Stimulated activated CD4-positive, alpha-beta T cell treated with anti-CD3 and anti-CD28 coated beads, Interleukin-1b, Interleukin-23, amount 100 ng/mL, for 24 hours (primary cell): ENCODE measurements around the gene C1orf174.
"Not testable (repeated sequence)": the region's sequence is repeated elsewhere in the genome, so short reads cannot be mapped to it uniquely, and the experiment has no call there.

ENCODE experiments used
- DNase-seq, 4 experiments: peaks; one replicate each; pipeline ENCODE4 v3.0.0-alpha.2; 2020; ENCODE audit warnings: low read depth in 4 of 4, low spot score in 1 of 4

The C1orf174 gene

DNA sequence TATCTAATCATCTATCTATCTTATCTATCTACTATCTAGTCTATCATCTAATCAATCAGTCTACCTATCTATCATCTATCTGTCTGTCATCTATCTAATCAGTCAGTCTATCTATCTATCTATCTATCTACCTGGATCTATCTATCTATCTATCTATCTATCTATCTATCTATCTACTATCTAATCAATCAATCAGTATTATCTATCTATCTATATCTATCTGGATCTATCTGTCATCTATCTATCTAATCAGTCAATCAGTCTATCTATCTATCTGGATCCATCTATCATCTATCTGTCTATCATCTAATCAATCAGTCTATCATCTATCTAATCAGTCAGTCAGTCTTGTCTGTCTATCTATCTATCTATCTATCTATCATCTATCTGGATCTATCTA is 26.9 kb upstream of the C1orf174 start:
- DNase-seq, result no peak

DNA sequence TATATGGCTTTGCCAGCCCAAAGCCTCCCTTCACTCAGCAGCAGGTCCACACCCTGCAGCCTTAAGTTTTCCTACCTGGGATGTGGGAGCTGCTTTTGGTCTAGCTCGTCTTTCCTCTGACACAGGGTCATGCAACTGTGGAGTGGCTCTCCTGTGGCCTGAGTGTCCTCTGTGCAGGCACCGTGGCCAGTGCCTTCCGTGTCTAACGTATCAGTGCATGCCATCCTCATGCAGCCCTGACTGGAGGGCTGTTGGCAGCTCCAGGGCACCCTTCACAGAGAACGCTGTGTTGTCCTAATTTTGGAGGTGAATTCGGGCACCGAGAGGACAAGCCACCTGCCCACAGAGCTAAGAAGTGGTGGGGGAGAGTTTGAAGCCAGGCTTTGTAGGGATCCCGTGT is 25.7 kb upstream of the C1orf174 start:
- no peak for DNase-seq

DNA sequence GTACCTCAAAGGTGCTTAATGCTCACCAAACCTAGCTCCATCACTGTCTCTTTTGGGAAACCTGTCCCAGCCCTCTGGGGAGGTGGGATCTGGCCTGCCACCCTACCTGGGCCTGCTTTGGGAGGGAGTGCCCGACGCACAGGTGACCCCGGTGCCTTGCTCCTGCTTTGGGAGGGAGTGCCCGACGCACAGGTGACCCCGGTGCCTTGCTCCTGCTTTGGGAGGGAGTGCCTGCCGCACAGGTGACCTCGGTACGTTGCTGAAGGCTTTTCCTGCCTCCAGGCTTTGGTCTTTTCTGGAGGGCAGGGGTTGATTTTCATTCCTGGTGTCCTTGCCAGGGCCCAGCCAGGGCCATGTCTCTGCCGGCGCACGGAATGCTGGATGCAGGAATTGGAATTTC is 25.2 kb upstream of the C1orf174 start:
- no peak for DNase-seq

GRCh38 chr1:3924825-3925220 is 24.8 kb upstream of the C1orf174 start:
- no peak for DNase-seq

DNA sequence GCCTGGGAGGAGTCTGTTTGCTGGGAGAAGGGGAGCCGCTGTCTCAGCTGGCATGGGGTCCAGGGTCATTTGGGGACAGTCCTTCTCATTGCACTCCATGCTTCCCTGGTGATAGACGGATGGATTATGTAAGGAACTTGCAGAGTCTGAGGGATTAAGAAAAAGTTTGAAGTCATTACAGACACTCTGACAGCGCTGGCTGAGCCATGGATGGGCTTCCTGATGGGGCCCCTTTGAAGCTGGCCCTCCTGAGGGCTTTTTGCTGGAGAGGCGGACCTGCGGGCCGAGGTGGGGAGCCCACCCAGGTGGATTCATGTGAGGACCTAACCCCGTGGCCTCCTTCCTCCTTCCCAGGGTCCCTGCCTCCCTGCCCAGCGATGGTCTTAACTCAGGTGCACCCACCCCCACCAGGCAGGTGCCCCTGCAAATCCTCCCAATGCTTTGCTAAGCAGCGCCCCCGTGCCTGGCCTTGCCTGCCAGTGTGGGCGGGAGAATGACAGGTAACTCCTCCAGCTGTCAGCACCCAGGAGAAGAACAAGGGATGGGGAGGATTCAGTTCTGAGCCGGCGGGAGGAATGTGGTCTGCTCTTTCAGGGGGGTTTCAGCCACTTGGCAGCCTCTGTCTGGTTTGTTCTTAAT is 24.2 kb upstream of the C1orf174 start:
- no peak for DNase-seq

GRCh38 chr1:3923378-3924185 is 23.5 kb upstream of the C1orf174 start:
- no peak for DNase-seq

- no peak for DNase-seq
Observed at GRCh38 chr1:3922851-3923250, 22.8 kb upstream of the C1orf174 start.

- no peak for DNase-seq
Observed at GRCh38 chr1:3922201-3922725, 22.2 kb upstream of the C1orf174 start.

GRCh38 chr1:3921765-3922164 is 21.7 kb upstream of the C1orf174 start:
- DNase-seq, result no peak

DNA sequence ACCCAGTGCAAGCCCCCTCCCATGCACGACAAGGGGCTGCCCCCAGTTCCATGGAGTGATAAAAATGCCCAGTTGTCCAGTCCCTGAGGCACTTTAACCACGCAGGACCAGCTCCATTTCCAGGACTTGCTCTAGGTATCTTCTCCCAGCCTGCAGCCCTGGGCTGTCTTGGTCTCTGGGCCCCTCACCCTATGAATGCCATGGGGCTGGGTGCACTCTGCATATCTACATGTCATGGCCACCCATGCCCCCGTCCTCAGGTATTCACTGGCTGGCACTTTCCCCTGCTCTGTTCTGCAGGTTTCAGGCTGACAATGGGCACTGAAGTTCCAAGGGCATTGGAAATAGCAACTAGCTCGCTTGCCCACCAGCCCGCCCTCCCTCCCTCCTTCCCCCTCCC is 19.6 kb upstream of the C1orf174 start:
- DNase-seq, result no peak

- no peak for DNase-seq
Observed at GRCh38 chr1:3918966-3919611, 19.0 kb upstream of the C1orf174 start.

DNA sequence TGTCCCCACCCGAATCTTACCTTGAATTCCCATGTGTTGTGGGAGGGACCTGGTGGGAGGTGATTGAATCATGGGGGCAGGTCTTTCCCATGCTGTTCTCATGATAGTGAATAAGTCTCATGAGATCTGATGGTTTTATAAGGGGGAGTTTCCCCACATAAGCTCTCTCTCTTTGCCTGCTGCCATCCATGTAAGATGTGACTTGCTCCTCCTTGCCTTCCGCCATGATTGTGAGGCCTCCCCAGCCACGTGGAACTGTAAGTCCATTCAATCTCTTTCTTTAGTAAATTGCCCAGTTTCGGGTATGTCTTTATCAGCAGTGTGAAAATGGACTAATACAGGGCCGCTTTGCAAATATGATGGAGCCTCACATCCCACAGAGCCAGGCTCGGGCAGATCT is 18.3 kb upstream of the C1orf174 start:
- not testable (repeated sequence) for DNase-seq

DNA sequence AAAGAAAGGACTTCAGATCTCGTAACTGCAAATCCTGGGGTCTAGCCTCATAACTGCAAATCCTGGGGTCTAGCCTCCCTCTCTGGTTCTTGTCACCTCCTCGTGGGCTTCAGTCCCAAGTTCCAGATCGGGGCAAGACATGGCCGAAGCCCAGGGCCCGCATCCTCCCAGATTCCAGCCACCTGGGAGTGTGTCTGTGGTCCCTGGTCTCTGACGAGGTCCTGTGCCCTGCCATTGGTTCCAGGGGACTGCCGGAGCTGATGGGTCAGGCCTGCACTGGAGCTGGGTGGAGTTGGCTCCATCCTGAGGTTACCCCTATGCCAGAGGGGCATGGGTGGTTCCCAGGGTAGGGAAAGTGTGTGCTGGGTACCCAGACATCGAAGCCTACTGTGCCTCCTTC is 17.7 kb upstream of the C1orf174 start:
- no peak for DNase-seq

DNA sequence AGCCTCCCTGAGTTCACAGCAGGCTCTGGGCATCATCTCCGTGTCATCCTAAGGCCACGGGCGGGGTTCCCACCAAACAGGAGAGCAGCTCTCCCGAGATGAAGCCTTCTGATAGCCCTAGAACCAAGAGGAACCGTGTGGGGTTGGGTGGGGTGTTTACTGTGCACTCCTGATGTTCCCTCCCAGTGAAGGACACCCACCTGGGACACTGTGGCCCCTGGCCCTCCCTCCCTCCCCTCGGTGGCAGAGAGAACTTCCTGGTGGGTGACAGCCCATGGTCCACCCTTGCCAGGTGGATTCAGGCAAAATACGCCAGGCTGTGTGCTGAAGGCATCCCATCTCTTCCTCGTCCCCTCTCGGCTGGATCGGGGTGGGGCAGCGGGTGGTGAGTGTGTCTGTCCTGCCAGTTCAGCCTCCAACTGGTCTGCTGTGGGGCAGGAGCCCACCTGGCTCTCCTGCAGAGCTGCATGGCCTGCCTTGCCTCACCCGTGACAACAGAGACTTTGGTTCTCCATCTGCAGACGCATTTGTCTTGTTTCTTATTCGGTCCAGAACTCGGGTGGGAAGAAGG is 15.6 kb upstream of the C1orf174 start:
- no peak for DNase-seq

DNA sequence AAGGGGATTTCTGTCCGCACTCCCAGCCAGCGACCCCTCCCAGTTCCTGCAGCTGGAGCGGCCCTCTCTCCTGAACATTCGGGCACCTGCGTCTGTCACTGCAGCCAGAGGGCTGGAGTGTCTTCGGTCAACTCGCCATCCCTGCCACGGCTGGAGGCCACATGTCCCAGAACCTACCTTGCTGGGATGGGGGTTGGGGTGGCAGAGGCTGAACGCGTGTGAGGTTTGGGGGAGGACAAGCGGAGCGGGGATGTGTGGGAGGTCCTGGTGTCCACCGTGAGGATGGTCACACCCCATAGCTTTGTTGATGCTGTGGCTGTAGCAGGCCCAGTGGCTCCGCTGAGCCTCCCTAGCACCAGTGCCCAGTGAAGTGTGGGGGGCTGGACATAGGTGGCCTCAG is 14.8 kb upstream of the C1orf174 start:
- DNase-seq, result no peak

- DNase-seq, result no peak
Observed at GRCh38 chr1:3914331-3914851, 14.3 kb upstream of the C1orf174 start.

GRCh38 chr1:3912809-3913685 is 13.0 kb upstream of the C1orf174 start:
- DNase-seq, result no peak

- DNase-seq, result no peak
Observed at GRCh38 chr1:3911981-3912808, 12.1 kb upstream of the C1orf174 start.
